Activated T-cell treated with anti-CD3 and anti-CD28 coated beads, Interleukin-2, amount 50 U/mL, for 1 hour (primary cell): ENCODE data around the gene IP6K2.
A peak's percentile ranks its signal among the peaks of the same experiment; 100 is the strongest.

Source experiments
- DNase-seq: peaks from one replicate; pipeline ENCODE4 v3.0.0-alpha.2; 2020

IP6K2 gene

GRCh38 chr3:48662753-48663488, 54.1 kb downstream of the IP6K2 start, which contains the start of gene CELSR3:
Gene CELSR3, minus strand, starts transcription at chr3:48662886. Its CDS starts 252 bp downstream, at chr3:48662634.
- peak; percentile 54 for DNase-seq

GRCh38 chr3:48662145-48662752, 54.8 kb downstream of the IP6K2 start:
- DNase-seq, result no peak

GRCh38 chr3:48661501-48662144, 55.4 kb downstream of the IP6K2 start:
- peak; percentile 82 for DNase-seq

- DNase-seq, result no peak
Measured at GRCh38 chr3:48660800-48661400, 56.1 kb downstream of the IP6K2 start.

- DNase-seq, result no peak
Measured at GRCh38 chr3:48656841-48657281, 60.2 kb downstream of the IP6K2 start.

GRCh38 chr3:48656061-48656840, 60.8 kb downstream of the IP6K2 start:
- peak; percentile 91 for DNase-seq

- no peak for DNase-seq
Measured at GRCh38 chr3:48655606-48656005, 61.4 kb downstream of the IP6K2 start.

- DNase-seq, result no peak
Measured at GRCh38 chr3:48655063-48655462, 62.0 kb downstream of the IP6K2 start.

- DNase-seq, result no peak
Measured at GRCh38 chr3:48652923-48653715, 63.9 kb downstream of the IP6K2 start.

- no peak for DNase-seq
Measured at GRCh38 chr3:48651771-48652170, 65.2 kb downstream of the IP6K2 start.

GRCh38 chr3:48650723-48651122, 66.3 kb downstream of the IP6K2 start:
- DNase-seq, result no peak

GRCh38 chr3:48648188-48648850, 68.7 kb downstream of the IP6K2 start:
- DNase-seq, result no peak

GRCh38 chr3:48647714-48648113, 69.3 kb downstream of the IP6K2 start:
- no peak for DNase-seq

GRCh38 chr3:48644898-48645760, 71.9 kb downstream of the IP6K2 start:
- DNase-seq, result no peak

GRCh38 chr3:48642605-48643004, 74.4 kb downstream of the IP6K2 start:
- no peak for DNase-seq

- DNase-seq, result no peak
Measured at GRCh38 chr3:48641396-48641795, 75.6 kb downstream of the IP6K2 start.

- no peak for DNase-seq
Measured at GRCh38 chr3:48639944-48640606, 76.9 kb downstream of the IP6K2 start.
